ENCODE measurements around the gene MCF2L. TPM values are rescaled to one million over a fixed set of nuclear protein-coding genes. Genes with fewer than 3 reads are reported as not detected.

MCF2L gene
- total RNA-seq, 4 donors from 2014 or later: 25.0 to 103 (median 61.0) TPM

DNA sequence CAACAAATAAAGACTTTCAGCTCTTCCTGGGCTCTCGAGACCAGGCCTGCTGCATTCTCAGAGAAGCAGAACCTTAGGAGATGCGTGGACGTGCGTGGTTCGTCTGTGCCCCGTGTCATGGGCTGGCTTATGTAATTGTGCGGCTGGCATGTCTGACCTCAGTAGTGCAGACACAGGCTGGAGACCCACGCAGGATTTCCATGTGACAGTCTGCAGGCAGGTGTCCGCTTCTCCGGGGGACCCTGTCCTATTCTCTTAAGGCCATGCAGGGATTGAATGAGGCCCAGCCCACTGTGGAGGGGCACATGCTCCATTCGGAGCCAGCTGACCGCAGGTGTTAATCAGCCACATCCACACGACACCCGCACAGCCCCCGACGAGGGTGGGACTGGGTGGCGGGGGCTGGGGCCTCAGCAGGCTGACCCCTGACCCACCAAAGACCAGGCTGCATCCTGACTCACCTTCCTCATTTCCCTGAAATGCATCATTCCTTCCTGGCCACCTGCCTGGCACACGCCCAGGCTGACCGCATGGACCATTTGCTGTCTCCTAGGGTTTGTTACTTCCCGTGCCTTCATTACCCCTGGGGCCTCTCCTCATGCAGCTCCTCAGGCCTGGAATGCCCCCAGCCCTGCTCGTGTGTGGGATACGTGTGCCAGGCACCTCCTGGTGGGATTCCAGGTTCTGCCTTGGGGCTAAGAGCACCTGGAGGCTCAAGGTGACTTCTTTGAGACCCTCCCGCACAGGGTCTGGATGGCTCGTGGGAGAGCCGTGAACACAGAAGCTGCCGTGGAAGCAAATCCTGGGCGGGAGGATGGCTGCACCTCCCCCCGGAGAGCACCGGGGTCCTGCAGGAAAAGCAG is 10.7 kb upstream of the MCF2L start:
- Histone ChIP-seq H3K27ac (peak overlapping the region; percentile 64 to 65), H3K9me3 (no peaks in the 10 kb centered on the region), H3K4me1 (no peaks in the 10 kb centered on the region), H3K36me3 (no peaks in the 10 kb centered on the region), H3K4me3 (no peak overlapping the region), H3K27me3 (no peaks in the 10 kb centered on the region)
- intact Hi-C loops (cut with DNase I; ENCODE audit: low total_unique reads): no loop called here
- no peak for DNase-seq
- TF ChIP-seq, protein P1, sequence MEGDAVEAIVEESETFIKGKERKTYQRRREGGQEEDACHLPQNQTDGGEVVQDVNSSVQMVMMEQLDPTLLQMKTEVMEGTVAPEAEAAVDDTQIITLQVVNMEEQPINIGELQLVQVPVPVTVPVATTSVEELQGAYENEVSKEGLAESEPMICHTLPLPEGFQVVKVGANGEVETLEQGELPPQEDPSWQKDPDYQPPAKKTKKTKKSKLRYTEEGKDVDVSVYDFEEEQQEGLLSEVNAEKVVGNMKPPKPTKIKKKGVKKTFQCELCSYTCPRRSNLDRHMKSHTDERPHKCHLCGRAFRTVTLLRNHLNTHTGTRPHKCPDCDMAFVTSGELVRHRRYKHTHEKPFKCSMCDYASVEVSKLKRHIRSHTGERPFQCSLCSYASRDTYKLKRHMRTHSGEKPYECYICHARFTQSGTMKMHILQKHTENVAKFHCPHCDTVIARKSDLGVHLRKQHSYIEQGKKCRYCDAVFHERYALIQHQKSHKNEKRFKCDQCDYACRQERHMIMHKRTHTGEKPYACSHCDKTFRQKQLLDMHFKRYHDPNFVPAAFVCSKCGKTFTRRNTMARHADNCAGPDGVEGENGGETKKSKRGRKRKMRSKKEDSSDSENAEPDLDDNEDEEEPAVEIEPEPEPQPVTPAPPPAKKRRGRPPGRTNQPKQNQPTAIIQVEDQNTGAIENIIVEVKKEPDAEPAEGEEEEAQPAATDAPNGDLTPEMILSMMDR (IDR thresholded peaks at IDR 0.05): no peak

DNA sequence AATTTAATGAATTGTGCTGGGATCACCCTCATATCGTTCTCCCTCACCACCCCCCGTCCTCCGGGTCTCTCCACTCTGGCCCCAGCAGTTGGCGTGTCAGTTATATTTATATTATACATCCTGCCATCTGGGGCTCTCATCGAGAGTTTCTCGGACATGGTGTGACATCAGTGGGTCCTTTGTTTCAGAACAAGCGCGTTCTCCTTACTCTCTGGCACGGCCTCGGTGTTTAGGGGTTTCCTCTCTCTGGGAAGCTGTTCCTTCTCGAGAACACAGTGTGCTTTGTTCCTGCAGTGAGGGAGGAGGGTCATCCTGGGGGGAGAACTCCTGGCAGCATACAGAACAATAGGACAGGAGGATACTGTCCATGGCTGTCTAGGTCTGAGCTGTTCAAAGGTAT is 9.8 kb upstream of the MCF2L start:
- no peaks in the 10 kb centered on the region for H3K9me3 ChIP-seq
- intact Hi-C loops (cut with DNase I; ENCODE audit: low total_unique reads): no loop called here
- DNase-seq: peak in 1 of 2 donors; percentile 68
- peak overlapping the region; percentile 64 to 65 for H3K27ac ChIP-seq
- no peaks in the 10 kb centered on the region for H3K36me3 ChIP-seq
- H3K27me3 ChIP-seq: no peaks in the 10 kb centered on the region
- no peak overlapping the region for H3K4me3 ChIP-seq
- TF ChIP-seq, protein P1 (IDR thresholded peaks at IDR 0.05): no peak
- no peak for TF ChIP-seq POLR2A (IDR thresholded peaks at IDR 0.05)
- H3K4me1 ChIP-seq: no peaks in the 10 kb centered on the region

DNA sequence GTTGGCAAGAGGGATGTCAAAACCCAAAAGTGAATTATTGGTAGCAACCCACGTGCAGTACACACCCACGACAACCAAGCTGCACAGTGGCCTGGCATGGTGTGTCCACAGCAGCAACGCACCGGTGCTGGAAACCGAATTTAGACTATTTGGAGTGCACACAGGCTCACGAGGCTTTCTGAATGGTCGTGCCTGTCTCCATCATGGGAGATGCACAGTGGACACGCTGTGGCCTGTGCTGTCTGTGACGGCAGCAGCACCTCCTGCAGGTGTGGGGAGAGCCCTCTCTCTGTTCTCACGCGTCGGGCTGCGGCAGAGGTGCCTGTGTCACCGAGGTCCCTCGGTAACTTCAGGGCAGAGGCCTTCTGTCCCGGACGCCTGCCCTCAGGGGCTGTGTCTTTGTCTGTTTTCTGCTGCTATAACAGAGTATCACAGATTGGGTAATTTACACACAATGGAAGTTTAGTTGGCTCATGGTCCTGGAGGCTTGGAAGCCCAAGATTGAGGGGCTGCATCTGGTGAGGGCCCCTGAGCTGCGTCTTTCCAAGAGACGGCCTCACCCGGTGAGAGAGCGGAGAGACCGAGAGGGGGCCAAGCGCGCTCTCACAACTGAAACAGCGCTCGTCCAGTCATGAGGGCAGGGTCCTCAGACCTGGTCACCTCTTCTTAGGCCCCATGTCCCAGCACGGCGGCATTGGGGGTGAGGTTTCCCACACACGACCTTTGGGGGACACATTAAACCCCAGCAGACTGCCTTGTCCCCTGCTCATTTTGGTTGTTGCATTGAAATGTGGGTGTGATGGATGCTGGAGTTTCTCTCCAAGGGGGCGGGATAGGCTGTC is 9.1 kb upstream of the MCF2L start:
- Histone ChIP-seq H3K9me3 (no peaks in the 10 kb centered on the region), H3K27ac (peak overlapping the region; percentile 8 to 42), H3K27me3 (no peaks in the 10 kb centered on the region), H3K36me3 (no peaks in the 10 kb centered on the region), H3K4me1 (no peaks in the 10 kb centered on the region), H3K4me3 (no peak overlapping the region)
- intact Hi-C loops (cut with DNase I; ENCODE audit: low total_unique reads): no loop called here
- TF ChIP-seq, protein P1 (IDR thresholded peaks at IDR 0.05): no peak
- TF ChIP-seq POLR2A (IDR thresholded peaks at IDR 0.05): no peak
- DNase-seq: no peak

DNA sequence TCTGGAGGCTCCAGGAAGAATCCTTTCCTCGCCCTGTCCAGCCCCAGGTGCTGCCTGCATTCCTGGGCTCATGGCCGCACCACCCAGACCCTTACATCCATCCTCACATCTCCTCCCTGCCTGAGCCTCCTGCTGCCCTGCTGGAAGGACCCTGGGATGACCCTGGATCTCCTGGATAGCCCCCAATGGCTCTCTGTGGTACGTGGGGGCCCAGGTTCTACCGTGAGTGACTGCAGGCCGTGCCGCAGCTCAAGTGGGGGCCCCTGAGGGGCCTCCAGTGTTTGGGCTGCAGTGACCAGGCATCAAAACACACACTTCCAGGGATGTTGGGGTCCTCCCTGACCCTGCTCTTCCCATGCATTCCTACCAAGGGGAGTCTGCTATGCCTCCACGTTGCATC is 8.3 kb upstream of the MCF2L start:
- Histone ChIP-seq H3K27ac (peak overlapping the region in 1 of 2 donors; percentile 8), H3K9me3 (no peaks in the 10 kb centered on the region), H3K4me1 (no peaks in the 10 kb centered on the region), H3K4me3 (no peak overlapping the region), H3K36me3 (no peaks in the 10 kb centered on the region), H3K27me3 (no peaks in the 10 kb centered on the region)
- intact Hi-C loops (cut with DNase I; ENCODE audit: low total_unique reads): no loop called here
- DNase-seq: no peak
- TF ChIP-seq POLR2A (IDR thresholded peaks at IDR 0.05): no peak
- TF ChIP-seq, protein P1 (IDR thresholded peaks at IDR 0.05): no peak
